Cortex of kidney (tissue), 1 donor: ENCODE data around the gene ARFIP1.

ENCODE experiments used
- DNase-seq: peaks from one replicate; lab custom pipeline; 2025; lab: John Stamatoyannopoulos, UW

The ARFIP1 gene

DNA sequence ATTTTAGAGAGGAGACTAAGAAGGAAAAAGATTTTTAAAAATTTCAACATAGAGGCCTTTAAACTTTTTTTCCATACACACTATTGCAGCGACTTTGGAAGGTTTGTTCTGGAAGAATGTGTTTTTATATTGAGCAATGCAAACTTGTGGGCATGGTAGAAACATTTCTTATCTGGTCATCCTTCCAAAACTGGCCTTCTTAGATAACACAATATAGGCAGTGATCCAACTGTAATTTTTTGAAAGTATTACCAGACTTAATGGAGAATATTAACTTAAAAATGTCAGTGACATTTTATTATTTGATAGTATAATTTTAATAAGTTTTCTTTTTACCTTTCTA lies 182.0 kb downstream of the ARFIP1 start:
- DNase-seq: no peak
